ENCODE data around the gene IQCH.
"Not testable (repeated sequence)": the region's sequence is repeated elsewhere in the genome, so short reads cannot be mapped to it uniquely, and the experiment has no call there.

IQCH gene
- 1.4 to 2.6 (median 1.8) reads per million in 4 experiments for total RNA-seq

DNA sequence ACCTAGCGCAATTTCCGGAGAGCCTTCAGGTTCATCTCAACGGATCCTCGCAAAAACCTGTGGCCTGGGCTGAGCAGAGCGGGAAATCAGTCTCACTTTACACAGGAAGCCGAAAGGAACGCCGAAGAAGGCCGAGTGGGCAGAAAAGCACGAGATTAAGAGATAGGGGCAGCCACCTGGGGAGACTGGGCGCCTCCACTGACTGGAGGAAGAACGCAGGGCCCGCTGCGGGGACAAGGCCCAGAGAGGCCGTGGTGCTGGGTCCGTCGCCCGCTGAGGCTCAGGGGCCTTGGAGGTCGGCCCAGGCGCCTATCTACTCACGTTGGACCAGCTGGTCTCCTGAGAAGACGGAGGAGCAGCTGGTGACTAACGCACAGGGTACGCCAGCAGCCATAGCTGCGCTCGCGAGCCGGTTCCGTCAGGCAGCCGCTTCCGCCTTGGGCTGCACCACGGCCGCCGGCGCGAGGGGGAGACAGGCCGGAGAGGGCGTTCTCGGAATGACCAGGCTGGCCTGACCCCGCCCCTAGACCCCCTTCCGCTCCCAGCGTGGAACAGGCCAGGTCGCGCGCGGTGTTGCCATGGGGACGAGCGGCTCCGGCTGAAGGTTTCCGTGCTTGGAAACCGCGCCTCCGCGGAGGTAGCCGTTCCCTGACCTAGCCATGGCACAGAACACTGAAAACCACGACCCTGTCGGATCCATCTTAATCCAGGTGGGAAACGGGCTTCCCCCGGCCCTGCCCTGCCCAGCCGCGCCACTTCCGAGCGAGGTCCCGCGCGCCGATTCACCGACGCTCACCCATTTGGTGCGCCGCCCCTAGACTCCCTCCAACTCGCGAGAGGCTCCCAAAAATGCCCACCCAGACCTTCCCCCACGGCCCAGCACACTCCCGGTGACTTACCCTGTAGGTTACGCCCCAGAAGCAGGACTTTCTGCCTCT lies at the start of gene IQCH, which contains the start of gene AAGAB:
IQCH (plus strand) TSS at position 549 of the 938 bp plus-strand sequence; CDS start at position 660, 111 bp downstream.
AAGAB (minus strand) TSS at position 424 of the 938 bp plus-strand sequence; CDS start at position 394, 30 bp downstream.
- DNase-seq = peak; percentile 92

DNA sequence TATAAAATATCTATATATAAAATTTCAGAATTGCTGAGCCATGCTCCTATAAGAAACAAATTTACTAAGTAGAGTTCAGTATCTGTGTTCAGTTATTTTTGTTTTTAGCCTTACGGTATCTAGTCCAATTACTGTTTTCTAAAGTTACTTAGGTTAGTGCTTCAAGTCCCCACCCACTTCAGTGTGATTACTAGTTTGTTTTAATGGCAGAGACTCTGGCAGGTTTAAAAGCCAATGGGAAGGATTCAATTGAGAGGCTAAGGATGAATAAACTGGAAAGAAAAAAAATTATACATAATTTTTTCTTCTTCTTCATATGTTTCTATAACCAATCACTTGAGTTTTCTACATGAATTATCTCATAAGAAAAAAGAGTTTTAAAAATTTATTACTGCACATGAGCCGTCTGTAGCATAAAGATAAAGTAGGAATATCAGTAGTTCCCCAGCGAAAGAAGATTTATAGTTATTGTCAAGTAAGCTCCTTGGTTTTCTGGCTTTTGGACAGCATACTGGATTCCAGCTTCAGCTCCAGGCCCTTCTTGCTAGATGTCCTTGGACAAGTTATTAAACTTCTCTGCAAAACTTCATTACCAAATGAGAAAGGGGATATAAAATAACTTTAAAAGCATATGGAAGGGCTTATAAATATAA lies 46.9 kb upstream of the IQCH start:
- DNase-seq = no peak

DNA sequence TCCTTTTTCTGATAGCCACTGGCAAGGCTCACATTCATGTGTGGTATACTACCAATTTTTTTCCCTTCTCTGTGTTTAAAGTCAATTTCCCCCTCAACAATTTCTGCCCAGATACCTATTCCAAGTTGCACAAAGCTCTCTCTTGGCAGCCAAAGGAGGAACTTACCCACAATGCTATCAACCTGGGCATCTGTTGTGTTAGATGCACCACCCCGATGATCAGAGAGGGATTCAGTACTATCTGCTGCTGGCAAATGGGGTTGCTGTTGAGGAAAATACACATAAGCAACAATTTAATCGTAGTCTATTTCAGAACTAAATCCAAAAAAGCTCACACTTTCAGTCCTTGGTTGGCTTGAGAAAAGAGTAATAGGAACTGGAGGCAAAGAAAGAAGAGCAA lies 46.2 kb upstream of the IQCH start:
- no peak for DNase-seq

DNA sequence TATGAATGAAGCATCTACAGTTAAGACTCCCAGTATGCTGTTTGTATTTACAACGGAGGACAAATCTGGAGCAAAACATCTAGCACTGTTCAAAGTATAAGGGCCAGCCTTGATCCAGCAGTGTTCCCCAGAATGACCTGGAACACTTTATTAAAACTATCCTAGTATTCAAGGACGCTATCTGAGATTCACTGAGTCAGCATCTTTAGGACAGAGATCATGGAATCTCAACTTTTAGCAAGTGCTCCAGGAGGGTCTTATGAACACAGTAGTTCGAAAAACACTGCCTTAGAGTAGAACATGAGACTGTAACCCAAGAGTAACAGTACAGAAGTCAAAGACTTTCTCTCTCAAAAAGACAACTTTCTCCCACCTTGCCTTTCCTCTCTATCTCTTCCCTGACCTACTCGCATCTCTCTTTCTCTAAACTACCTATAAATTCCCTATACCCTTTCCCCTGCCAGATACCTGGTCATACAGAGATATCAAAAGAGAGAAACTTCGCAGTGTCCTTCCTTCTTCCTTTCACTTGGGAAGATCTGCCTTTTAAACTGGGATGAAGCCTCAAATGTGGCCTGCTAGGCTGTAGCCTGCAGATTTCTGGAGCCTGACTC lies 43.9 kb upstream of the IQCH start:
- no peak for DNase-seq

DNA sequence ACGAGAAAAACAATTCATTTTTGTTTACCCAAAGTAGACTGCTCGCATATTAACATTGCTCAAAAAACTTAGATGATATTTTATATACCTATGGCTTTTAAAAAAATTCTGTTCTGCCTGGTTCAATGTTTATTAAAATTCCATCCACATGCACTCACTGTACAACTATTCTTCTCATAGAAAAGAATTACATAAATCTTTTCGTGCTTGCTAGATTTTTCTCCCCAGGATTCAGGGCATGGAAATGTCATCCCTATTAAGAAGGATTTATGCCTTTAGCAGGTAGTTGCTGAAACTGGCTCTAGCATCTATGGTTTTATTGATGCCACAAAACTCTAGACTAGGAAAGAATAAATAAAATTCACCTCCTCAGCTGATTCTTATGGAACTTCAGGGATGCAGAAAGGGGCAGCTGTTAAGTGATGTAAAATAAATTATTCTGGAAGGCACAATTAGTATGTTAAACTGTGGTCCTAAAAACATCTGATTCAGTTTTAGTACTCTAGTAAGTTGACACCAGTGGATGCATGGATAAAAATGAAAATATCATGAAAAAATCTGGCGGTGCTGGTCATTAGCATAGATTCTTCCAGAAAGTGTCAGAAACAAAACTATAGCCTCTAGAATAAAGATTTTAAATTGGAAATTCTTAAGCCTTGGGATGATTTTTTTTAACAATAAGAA lies 41.8 kb upstream of the IQCH start:
- DNase-seq = no peak

DNA sequence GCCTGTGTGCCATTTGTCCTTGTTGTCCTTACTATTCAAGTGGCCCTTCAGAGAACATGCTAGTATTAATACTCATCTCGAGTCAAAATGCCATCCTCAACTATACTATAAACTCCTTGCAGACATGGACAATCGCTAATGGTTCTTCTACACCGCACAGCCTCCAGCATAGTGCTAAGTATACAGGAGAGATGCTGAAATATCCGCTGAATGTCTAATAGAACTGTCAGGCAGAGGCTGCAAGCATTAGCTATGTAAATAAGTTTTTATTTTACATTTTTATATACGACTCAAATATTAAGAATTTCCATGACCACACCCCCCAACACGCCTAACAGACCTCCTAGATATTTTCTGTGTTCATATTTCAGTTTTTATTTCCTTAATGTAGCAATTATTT lies 39.5 kb upstream of the IQCH start:
- no peak for DNase-seq

DNA sequence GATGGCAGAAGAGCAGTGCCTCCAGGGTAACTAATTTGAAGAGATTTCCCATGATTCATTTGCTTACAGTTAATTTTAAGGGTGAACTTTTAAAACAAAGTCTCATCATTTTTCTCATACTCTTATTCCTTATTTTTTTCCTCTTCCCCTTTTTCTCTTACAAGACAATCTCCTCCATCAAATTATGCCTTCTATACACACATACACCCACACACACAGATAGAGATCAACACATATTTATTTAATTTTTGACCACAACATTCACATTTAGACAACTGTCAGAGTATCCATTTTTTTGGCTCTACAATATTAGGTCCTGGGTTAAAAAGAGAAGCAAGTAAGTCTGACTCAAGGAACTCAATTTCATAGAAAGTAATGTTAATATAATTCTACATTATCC lies 37.7 kb upstream of the IQCH start:
- no peak for DNase-seq

DNA sequence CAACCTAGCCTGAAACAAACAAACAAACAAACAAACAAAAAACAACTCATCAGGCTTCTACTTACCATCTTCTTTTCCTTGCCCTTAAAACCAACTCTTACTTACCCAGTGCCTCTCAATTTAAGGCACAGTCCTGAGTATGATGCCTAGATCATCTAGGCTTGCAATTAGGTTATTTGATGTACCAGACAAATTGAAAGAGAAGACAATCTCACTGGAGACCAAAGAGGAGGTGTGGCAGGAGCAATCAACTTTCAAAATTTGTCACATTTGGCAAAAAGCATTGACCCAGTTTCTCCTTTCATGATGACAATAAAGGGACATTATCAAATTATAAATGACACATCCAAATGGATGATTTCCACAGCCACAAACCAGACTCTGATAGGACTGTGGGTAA lies 36.2 kb upstream of the IQCH start:
- no peak for DNase-seq

DNA sequence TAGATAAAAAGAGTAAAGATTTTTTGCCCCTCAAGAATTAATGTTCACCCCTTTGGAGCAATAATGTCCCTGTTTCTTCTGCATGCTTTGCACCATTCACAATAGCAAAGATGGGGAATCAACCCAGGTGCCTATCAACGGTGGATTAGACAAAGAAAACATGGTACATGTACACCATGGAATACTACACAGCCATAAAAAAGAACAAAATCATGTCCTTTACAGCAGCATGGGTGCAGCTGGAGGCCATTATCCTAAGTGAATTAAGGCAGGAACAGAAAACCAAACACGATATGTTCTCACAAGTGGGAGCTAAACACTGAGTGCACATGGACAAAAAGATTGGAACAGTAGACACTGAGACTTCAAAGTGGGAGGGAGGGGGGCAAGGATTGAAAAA lies 35.3 kb upstream of the IQCH start:
- no peak for DNase-seq

DNA sequence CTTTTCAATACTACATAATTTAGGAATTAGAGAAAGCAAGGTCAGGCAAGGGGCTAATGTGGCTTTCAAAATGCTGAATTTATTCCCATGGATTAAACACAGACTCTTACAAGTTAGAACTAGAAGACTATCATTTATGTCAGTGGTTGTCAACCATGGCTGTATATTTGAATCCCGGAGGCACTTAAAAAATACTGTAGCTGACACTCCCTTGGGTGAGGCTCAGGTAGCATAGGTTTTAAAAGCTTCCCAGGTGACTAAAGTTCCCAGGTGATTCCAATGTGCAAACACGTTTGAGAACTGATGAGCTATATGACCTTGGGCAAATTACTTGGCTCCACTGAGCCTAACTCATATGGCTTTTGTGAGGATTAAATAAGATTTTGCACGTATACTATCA lies 29.7 kb upstream of the IQCH start:
- DNase-seq = no peak

DNA sequence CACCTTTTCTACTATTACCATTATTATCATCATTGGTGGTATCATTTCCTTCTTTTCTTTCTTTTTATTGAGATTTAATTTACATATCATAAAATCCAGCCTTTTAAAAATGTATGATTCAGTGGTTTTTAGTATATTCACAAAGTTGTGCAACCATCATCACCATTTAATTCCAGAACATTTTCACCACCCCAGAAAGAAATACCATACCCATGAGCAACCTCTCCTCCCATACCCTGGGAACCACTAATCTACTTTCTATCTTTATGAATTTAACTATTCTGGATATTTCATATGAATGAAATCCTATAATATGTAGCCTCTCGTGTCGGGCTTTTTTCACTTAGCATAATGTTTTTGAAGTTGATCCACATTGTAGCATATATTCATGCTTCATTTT lies 29.2 kb upstream of the IQCH start:
- no peak for DNase-seq

DNA sequence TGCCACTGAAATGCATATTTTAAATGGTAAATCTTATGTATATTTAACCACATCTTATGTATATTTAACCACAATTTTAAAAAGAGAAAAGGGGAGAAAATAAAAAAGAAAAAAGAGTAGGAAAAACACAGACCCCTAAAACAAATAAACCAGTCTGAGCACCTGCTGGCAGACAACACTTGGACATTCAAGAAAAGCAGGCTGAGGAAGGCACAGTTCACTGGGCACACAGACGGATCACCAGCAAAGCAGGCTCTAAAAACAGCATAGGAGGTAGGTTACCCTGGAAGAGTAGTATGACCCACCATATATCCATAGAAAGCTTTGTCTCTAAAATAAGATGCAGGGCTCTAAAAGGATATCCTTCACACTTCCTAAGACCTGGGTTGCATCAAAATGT lies 27.2 kb upstream of the IQCH start:
- no peak for DNase-seq

DNA sequence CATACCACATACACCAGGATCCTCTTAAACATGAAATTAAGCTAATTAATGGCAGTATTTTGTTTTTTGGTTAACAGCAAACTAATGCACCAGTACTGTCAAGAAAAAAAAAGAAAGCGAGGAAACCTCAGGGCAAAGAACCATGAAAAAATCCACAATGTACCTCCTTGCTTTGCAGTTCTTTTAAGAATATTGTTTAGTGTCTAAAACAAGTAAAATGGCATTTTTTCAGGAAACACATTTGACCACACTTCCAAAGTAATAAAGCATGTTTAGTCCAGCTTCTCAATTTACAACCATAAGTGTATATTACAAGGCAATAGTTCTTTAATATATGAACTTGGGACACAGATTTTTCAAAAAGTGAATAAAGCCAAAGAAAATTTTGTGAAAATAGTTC lies 26.7 kb upstream of the IQCH start:
- no peak for DNase-seq

DNA sequence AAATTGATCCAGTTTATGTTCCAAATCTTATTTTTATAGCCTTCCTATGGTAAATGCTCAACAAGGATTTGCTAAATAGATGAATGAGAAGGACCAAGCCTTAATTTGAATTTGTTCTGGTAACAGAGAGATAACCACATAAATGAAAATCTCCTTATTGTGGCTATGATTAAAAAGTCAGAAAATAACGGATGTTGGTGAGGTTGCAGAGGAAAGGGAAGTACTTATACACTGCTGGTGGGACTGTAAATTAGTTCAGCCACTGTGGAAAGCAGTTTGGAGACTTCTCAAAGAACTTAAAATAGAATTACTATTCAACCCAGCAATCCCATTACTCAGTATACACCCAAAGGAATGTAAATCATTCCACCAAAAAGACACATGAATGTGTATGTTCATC lies 26.3 kb upstream of the IQCH start:
- no peak for DNase-seq

DNA sequence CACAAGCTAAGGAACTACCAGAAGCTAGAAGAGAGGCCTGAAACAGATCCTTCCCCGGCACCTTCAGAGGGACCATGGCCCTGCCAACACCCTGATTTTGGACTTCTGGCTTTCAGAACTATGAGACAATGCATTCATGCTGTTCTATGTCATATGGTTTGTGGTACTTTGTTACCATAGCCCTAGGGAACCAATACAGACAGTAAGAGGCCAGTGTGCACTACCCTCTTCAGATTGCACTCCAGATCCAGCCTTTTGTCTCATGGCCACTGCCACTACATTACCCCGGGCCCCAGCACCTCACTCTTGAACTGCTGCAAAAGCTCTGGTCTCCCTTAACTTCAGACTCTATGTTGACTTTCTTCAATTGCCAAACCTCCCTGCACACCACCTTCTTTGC lies 24.1 kb upstream of the IQCH start:
- no peak for DNase-seq

DNA sequence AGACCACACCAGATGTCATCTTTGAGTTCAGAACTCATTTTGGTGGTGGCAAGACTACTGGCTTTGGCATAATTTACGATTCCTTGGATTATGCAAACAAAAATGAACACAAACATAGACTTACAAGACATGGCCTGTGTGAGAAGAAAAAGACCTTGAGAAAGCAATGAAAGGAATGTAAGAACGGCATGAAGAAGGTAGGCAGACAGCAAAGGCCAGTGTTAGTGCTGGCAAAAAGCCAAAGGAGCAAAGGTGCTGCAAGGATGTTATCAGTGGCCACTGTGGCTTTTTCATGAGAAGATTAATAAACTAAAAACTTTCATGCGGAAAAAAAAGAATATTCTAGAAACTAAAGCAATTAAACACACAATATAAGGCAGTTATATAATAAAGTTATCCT lies 22.0 kb upstream of the IQCH start:
- DNase-seq = no peak

DNA sequence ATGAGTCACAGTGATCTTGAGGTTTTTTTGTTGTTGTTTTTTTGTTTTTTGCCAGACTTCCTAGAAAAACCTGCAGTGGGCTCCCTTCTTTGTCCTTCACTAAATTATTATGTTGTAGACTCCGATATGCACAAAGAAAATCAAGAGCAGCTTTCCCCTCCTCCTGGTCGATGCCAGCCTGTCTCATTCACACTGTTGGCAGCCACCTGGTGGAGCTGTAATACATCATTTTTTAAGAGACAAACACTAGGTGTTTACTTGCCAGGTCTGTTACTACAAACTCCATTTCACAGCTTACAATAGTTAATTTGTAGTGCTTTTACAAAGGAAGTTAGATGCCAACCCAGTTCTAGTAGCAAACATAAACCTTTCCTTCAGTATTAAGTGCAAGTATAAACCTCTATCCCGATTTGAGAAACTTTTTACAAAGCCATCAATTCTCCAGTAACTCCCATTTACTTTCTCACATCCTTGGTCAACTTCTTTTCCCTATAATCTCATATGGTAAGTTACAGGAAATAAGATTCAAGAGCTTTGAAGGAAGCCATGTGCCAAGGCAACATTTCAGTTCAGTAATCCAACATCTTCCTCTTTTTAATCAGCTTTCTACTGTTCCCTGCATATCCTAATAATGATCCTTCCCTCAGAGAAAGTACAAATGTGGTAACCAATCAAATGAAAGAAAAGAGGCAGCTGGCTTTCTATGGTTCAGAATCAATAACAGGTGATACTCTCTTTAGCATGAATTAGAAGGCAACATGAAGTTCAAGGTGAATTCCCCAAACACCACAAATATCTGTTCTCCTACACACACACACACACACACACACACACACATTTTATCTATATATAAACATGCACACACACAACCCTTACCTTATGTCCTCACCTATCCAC lies 14.1 kb upstream of the IQCH start:
- DNase-seq = no peak

DNA sequence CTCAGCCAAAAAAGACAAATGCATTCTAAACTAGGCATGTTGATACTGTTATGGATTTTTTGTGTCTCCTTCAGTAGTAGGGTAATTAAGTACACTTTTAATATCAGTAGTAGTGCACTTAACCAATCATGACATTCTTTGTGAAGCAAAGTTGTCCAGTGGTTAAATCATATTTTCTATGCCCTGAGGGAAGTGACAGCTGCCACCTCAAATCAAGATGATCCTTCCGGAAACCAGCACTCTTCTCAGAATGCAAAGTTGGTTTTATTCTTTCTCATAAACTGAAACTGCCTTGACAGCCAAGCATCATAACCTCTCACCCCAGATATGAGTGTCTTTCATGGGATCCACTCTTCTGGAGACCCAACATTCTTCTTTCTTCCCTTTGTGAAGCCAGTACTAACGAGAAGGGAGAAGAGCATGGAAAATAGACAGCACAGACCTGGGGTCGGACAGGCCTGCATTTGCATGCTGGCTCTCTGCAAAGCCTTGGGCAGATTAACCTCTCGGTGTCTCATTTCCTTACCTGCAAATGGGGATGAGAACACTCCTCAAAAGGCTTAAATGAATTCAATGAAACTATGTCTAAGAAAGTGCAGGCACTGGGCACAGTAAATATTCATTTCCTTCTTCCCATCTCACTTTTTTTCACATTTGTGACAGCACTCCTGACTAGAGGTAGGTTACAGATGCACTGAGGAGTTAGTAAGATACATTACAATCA lies 13.3 kb upstream of the IQCH start:
- no peak for DNase-seq

DNA sequence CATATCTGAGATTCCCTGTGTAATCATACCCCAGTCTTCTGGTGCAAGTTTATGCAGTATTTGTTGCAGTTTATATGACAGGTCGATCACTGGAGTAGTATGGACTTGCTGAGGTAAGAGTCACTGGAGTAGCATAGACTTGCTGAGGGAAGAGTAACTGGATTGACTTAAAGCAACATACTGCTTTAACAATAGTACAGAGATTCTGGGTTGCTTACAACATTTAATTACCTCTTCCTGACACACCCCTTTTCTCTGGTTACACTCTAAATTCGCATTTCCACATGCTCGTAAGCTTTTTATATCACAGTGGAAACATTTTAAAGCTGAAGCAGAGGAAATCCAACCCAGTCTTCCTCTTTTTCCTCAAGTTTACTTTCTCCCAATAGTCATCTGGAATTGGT lies 11.9 kb upstream of the IQCH start:
- DNase-seq = no peak

DNA sequence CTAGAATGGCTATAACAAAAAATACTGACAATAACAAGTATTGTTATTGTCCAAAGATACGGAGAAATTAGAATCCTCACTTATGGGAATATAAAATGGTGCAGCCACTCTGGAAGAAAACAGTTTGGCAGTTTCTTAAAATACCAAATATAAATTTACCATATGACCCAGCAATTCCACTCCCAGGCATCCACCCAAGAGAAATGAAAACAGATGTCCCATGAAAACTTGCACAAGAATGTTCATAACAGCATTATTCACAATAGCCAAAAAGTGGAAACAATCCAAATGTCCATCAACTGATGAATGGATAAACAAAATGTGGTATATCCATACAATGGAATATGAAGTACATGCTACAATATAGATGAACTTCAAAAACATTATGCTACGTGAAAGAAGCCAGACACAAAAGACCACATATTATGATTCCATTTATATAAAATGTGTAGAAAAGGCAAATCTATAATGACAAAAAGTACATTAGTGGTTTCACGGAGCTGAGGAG lies 9.6 kb upstream of the IQCH start:
- DNase-seq = no peak

DNA sequence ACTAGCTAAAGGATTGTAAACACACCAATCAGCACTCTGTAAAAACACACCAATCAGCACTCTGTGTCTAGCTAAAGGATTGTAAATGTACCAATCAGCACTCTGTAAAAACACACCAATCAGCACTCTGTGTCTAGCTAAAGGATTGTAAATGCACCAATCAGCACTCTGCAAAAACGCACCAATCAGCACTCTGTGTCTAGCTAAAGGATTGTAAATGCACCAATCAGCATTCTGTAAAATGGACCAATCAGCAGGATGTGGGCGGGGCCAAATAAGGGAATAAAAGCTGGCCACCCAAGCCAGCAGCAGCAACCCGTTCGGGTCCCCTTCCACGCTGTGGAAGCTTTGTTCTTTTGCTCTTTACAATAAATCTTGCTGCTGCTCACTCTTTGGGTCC lies 8.0 kb upstream of the IQCH start:
- DNase-seq = not testable (repeated sequence)

Measured in effector CD8-positive, alpha-beta T cell (primary cell).